Measurements from ENCODE around the gene DCDC2C. TPM values are rescaled to one million over a fixed set of nuclear protein-coding genes. Genes with fewer than 3 reads are reported as not detected.
A peak's percentile ranks its signal among the peaks of the same experiment; 100 is the strongest.

The DCDC2C gene
- polyA plus RNA-seq, 1 of the 3 experiments (the other 2 are of a cell fraction) = not detected

- Histone ChIP-seq H3K9me2 (no peaks in the 10 kb centered on the region), H3K4me3 (ENCODE audit: low read depth in 2 of 2, low read length in 1 of 2) (peak overlapping the region in 1 of 2 experiments; percentile 4; a peak in 1 of 4 replicates), H2AFZ (ENCODE audit: low read depth) (no peak overlapping the region), H3K9ac (no peak overlapping the region), H3K4me1 (ENCODE audit: control insufficient read depth in 1 of 2, insufficient read depth in 2 of 2, low read depth in 1 of 2, low read length in 1 of 2) (no peaks in the 10 kb centered on the region; a peak in 1 of 4 replicates), H3K36me3 (replicated peaks in 1 of 2; ENCODE audit: control insufficient read depth in 1 of 2, insufficient read depth in 2 of 2, low read length in 1 of 2) (no peaks in the 10 kb centered on the region), H3F3A (replicated peaks; ENCODE audit: insufficient read depth) (no peaks in the 10 kb centered on the region), H3K9me3 (peaks cover 5% of the 10 kb centered on the region; the same call in 1 of the 2 replicates), H3K27ac (ENCODE audit: low read depth in 2 of 2, low read length in 1 of 2) (no peak overlapping the region), H3K79me2 (ENCODE audit: insufficient read depth) (no peaks in the 10 kb centered on the region), H3K4me2 (no peak overlapping the region), H4K20me1 (ENCODE audit: insufficient read depth) (no peaks in the 10 kb centered on the region), H3K27me3 (ENCODE audit: insufficient read depth) (no peaks in the 10 kb centered on the region)
- WGBS (ENCODE audit: low lambda C conversion rate) = 27% methylated on average over 15 of the region's 15 CpGs
- TF ChIP-seq SMC3 (IDR thresholded peaks at IDR 0.05; ENCODE audit: low read depth, low read length) (peak; percentile 48; the same call in 1 of the 2 replicates), RAD21 (IDR thresholded peaks at IDR 0.05; ENCODE audit: low read length) (peak; percentile 56), CTCF (IDR thresholded peaks at IDR 0.05) (peak; percentile 14; the same call in 1 of the 2 replicates), RXRA (IDR thresholded peaks at IDR 0.05; ENCODE audit: borderline replicate concordance, low read depth) (no peak)
- TF ChIP-seq, protein P1, sequence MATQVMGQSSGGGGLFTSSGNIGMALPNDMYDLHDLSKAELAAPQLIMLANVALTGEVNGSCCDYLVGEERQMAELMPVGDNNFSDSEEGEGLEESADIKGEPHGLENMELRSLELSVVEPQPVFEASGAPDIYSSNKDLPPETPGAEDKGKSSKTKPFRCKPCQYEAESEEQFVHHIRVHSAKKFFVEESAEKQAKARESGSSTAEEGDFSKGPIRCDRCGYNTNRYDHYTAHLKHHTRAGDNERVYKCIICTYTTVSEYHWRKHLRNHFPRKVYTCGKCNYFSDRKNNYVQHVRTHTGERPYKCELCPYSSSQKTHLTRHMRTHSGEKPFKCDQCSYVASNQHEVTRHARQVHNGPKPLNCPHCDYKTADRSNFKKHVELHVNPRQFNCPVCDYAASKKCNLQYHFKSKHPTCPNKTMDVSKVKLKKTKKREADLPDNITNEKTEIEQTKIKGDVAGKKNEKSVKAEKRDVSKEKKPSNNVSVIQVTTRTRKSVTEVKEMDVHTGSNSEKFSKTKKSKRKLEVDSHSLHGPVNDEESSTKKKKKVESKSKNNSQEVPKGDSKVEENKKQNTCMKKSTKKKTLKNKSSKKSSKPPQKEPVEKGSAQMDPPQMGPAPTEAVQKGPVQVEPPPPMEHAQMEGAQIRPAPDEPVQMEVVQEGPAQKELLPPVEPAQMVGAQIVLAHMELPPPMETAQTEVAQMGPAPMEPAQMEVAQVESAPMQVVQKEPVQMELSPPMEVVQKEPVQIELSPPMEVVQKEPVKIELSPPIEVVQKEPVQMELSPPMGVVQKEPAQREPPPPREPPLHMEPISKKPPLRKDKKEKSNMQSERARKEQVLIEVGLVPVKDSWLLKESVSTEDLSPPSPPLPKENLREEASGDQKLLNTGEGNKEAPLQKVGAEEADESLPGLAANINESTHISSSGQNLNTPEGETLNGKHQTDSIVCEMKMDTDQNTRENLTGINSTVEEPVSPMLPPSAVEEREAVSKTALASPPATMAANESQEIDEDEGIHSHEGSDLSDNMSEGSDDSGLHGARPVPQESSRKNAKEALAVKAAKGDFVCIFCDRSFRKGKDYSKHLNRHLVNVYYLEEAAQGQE (IDR thresholded peaks at IDR 0.05; ENCODE audit: low read depth, low read length) = no peak
- CTCF ChIA-PET = interaction anchor here (0.6 to 7.2 kb wide), 29 partner anchors 13 to 119 kb away, joined by 3 to 106 read pairs (median 4); no protein-coding TSS in a partner anchor
- DNase-seq = peak; percentile 75
- POLR2A ChIA-PET = no interaction called here
Observed at GRCh38 chr2:3805201-3805939, 102.0 kb downstream of the DCDC2C start.

DNA sequence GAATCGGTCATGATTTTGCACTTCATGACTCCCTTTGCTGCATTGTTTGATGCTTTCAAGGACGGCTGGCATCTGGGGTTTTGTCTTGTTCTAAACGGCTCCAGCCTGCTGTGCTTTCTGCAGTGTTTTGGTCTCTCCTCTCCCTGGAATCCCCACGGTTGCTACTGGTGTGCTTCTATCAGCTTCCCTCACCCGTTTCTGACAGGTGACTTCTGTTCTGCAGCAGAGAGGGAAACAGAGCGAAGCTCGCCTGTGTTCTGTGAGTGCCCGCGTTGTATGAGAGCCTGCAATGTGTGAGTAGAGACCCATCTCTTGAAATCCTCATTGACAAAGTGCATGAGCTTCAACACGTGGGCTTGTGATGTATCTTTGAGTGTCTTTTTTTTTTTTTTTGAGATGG is 102.8 kb downstream of the DCDC2C start:
- DNase-seq = no peak
- Histone ChIP-seq H3K9me2 (no peaks in the 10 kb centered on the region), H3K36me3 (replicated peaks in 1 of 2; ENCODE audit: control insufficient read depth in 1 of 2, insufficient read depth in 2 of 2, low read length in 1 of 2) (no peaks in the 10 kb centered on the region), H2AFZ (ENCODE audit: low read depth) (no peak overlapping the region), H3K27me3 (ENCODE audit: insufficient read depth) (no peaks in the 10 kb centered on the region), H3K79me2 (ENCODE audit: insufficient read depth) (no peaks in the 10 kb centered on the region), H3K9me3 (peaks cover 5% of the 10 kb centered on the region; the same call in 1 of the 2 replicates), H3F3A (replicated peaks; ENCODE audit: insufficient read depth) (no peaks in the 10 kb centered on the region), H3K9ac (no peak overlapping the region), H3K27ac (ENCODE audit: low read depth in 2 of 2, low read length in 1 of 2) (no peak overlapping the region), H3K4me3 (ENCODE audit: low read depth in 2 of 2, low read length in 1 of 2) (no peak overlapping the region), H3K4me1 (ENCODE audit: control insufficient read depth in 1 of 2, insufficient read depth in 2 of 2, low read depth in 1 of 2, low read length in 1 of 2) (no peaks in the 10 kb centered on the region; a peak in 1 of 4 replicates), H3K4me2 (no peak overlapping the region), H4K20me1 (ENCODE audit: insufficient read depth) (no peaks in the 10 kb centered on the region)
- TF ChIP-seq, protein P2, sequence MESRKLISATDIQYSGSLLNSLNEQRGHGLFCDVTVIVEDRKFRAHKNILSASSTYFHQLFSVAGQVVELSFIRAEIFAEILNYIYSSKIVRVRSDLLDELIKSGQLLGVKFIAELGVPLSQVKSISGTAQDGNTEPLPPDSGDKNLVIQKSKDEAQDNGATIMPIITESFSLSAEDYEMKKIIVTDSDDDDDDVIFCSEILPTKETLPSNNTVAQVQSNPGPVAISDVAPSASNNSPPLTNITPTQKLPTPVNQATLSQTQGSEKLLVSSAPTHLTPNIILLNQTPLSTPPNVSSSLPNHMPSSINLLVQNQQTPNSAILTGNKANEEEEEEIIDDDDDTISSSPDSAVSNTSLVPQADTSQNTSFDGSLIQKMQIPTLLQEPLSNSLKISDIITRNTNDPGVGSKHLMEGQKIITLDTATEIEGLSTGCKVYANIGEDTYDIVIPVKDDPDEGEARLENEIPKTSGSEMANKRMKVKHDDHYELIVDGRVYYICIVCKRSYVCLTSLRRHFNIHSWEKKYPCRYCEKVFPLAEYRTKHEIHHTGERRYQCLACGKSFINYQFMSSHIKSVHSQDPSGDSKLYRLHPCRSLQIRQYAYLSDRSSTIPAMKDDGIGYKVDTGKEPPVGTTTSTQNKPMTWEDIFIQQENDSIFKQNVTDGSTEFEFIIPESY (IDR thresholded peaks at IDR 0.05; ENCODE audit: borderline replicate concordance, low read depth) = no peak
- TF ChIP-seq FOXJ3 (CRISPR knock-in tag; IDR thresholded peaks at IDR 0.05) (no peak), EP300 (IDR thresholded peaks at IDR 0.05; ENCODE audit: borderline replicate concordance in 1 of 2, low read depth in 1 of 2, low read length in 1 of 2) (no peak), SIN3A (IDR thresholded peaks at IDR 0.05; ENCODE audit: borderline replicate concordance, low read depth, low read length) (no peak), FOXM1 (IDR thresholded peaks at IDR 0.05; ENCODE audit: low read depth) (no peak), NRF1 (IDR thresholded peaks at IDR 0.05; ENCODE audit: low read depth, low read length) (no peak)
- ChIA-PET CTCF (interaction anchor here (1.6 to 7.2 kb wide), 9 partner anchors 20 to 114 kb away, joined by 3 to 106 read pairs (median 16); no protein-coding TSS in a partner anchor), POLR2A (no interaction called here)
- WGBS (ENCODE audit: low lambda C conversion rate) = 40% methylated on average over 10 of the region's 10 CpGs
